Endodermal cell (in vitro differentiated cells): ENCODE measurements around the gene COP1. TPM values are rescaled to one million over a fixed set of nuclear protein-coding genes. Genes with fewer than 3 reads are reported as not detected.
"Not testable (repeated sequence)": the region's sequence is repeated elsewhere in the genome, so short reads cannot be mapped to it uniquely, and the experiment has no call there.

Experiments used
- DNase-seq: peaks from one replicate; pipeline ENCODE4 v3.0.0-alpha.2; 2017
- H3K27ac ChIP-seq: 2 replicates; pipeline ENCODE4 v1.5.1; 2013; ENCODE audit warnings: mild to moderate bottlenecking, low read depth, low read length, moderate library complexity
- H3K27me3 ChIP-seq: 2 replicates; pipeline ENCODE4 v1.6.1; 2013; ENCODE audit warnings: mild to moderate bottlenecking, low read length, moderate library complexity; ENCODE audit not compliant: insufficient read depth, control insufficient read depth, poor library complexity, severe bottlenecking
- H3K36me3 ChIP-seq: 2 replicates; pipeline ENCODE4 v1.7.0; 2013; ENCODE audit warnings: mild to moderate bottlenecking, low read length, moderate library complexity; ENCODE audit not compliant: control insufficient read depth, insufficient read depth
- H3K4me1 ChIP-seq: one replicate; pipeline ENCODE4 v1.7.0; 2013; ENCODE audit warnings: low read length; ENCODE audit not compliant: control insufficient read depth, insufficient read depth
- H3K4me3 ChIP-seq: 2 replicates; pipeline ENCODE4 v1.5.1; 2013; ENCODE audit warnings: mild to moderate bottlenecking, low read length, moderate library complexity
- H3K9ac ChIP-seq: 2 replicates; pipeline ENCODE4 v1.6.1; 2013; ENCODE audit warnings: mild to moderate bottlenecking, low read length, moderate library complexity; ENCODE audit not compliant: poor library complexity, severe bottlenecking; ENCODE audit errors: extremely low read depth
- H3K9me3 ChIP-seq: 2 replicates; pipeline ENCODE4 v1.6.1; 2013; ENCODE audit warnings: mild to moderate bottlenecking, low read length, moderate library complexity; ENCODE audit not compliant: control insufficient read depth
- H3K27ac Mint-ChIP-seq: 2 replicates; pipeline ENCODE4 v1.8.0; 2020; ENCODE audit warnings: mixed read lengths
- H3K27me3 Mint-ChIP-seq: 2 replicates; pipeline ENCODE4 v1.8.0; 2021; ENCODE audit warnings: mild to moderate bottlenecking, mixed read lengths; ENCODE audit not compliant: insufficient read depth
- H3K36me3 Mint-ChIP-seq: 2 replicates; pipeline ENCODE4 v1.8.0; 2020; ENCODE audit warnings: low read depth, mixed read lengths
- H3K4me1 Mint-ChIP-seq: 2 replicates; pipeline ENCODE4 v1.8.0; 2020; ENCODE audit warnings: mixed read lengths
- H3K4me3 Mint-ChIP-seq: 2 replicates; pipeline ENCODE4 v1.8.0; 2020; ENCODE audit warnings: mild to moderate bottlenecking, moderate library complexity, mixed read lengths
- H3K9me3 Mint-ChIP-seq: 2 replicates; pipeline ENCODE4 v1.8.0; 2020; ENCODE audit warnings: mild to moderate bottlenecking, mixed read lengths
- WGBS, 2 experiments: methylation state at CpG; one replicate each; pipeline versions ENCODE4 v1.1.5 to v1.1.7; 2013; ENCODE audit warnings: missing lambda C conversion rate in 2 of 2, mixed read lengths in 1 of 2; ENCODE audit not compliant: insufficient coverage in 1 of 2, insufficient read length in 1 of 2; 5-methylcytosine and 5-hydroxymethylcytosine counted together
- total RNA-seq, 2 donors: library from RNA; stranded (reverse); fragmentation: NEBNext Ultra II Directional in 1 of 2; extraction: Animal tissue kit (Norgen Biotek cat#: 25700) in 1 of 2; gene quantifications; 2 replicates in 1 of 2; 3 replicates in 1 of 2; pipeline ENCODE4 v1.2.1, GENCODE V29; 2021
- TF ChIP-seq, protein P1 (sequence below): fragments of 200-600 bp; sonication (generic); conservative IDR thresholded peaks from 2 replicates; pipeline ENCODE4 v1.5.0; 2021; ENCODE audit warnings: antibody characterized with exemption, mild to moderate bottlenecking

The COP1 gene
- total RNA-seq, 2 donors from 2014 or later: 70.1 to 70.6 TPM

DNA sequence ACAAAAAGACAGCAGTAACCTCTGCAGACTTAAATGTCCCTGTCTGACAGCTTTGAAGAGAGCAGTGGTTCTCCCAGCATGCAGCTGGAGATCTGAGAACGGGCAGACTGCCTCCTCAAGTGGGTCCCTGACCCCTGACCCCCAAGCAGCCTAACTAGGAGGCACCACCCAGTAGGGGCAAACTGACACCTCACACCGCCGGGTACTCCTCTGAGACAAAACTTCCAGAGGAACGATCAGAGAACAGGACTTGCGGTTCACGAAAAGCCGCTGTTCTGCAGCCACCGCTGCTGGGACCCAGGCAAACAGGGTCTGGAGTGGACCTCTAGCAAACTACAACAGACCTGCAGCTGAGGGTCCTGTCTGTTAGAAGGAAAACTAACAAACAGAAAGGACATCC, 214.3 kb downstream of the COP1 start:
- H3K27ac Mint-ChIP-seq, H3K9me3 ChIP-seq, H3K27ac ChIP-seq, H3K4me3 ChIP-seq, H3K27me3 Mint-ChIP-seq, H3K4me1 ChIP-seq, H3K27me3 ChIP-seq, H3K9ac ChIP-seq, H3K4me1 Mint-ChIP-seq, H3K4me3 Mint-ChIP-seq, DNase-seq: not testable (repeated sequence)
- whole genome bisulfite sequencing, 2 experiments: 84 to 93% methylated on average over 5 to 8 of the region's 8 CpGs
- peaks cover 30% of the 10 kb centered on the region for H3K9me3 Mint-ChIP-seq
- peaks cover 44% of the 10 kb centered on the region for H3K36me3 Mint-ChIP-seq
- peaks cover 33% of the 10 kb centered on the region for H3K36me3 ChIP-seq

DNA sequence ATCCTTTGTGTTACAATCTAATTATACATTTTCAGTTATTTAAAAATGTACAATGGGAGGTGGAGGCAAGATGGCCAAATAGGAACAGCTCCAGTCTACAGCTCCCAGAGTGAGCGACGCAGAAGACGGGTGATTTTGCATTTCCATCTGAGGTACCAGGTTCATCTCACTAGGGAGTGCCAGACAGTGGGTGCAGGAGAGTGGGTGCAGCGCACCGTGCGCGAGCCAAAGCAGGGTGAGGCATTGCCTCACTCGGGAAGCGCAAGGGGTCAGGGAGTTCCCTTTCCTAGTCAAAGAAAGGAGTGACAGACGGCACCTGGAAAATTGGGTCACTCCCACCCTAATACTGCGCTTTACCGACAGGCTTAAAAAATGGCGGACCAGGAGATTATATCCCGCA, 214.9 kb downstream of the COP1 start:
- H3K27ac Mint-ChIP-seq: not testable (repeated sequence)

DNA sequence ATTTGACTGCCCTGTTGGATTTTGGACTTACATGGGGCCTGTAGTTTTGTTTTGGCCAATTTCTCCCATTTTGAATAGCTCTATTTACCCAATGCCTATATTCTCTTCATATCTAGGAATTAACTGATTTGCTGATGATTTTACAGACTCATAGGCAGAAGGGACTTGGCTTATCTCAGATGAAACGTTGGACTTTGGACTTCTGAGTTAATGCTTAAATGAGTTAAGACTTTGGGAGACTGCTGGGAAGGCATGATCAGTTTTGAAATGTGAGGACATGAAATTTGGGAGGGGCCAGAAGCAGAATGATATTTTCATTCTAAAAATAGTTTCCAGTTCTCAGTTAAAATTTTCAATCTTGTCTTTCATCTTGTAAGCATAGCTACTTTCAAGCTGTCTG, 222.3 kb downstream of the COP1 start:
- Mint-ChIP-seq H3K9me3 (peaks cover 44% of the 10 kb centered on the region), H3K4me3 (no peak overlapping the region), H3K36me3 (peaks cover 76% of the 10 kb centered on the region), H3K27me3 (peaks cover 2% of the 10 kb centered on the region), H3K27ac (no peak overlapping the region), H3K4me1 (no peaks in the 10 kb centered on the region)
- no peak for DNase-seq
- WGBS, 2 experiments: 71 to 98% methylated on average over 1 of the region's 1 CpG
- TF ChIP-seq, protein P1, sequence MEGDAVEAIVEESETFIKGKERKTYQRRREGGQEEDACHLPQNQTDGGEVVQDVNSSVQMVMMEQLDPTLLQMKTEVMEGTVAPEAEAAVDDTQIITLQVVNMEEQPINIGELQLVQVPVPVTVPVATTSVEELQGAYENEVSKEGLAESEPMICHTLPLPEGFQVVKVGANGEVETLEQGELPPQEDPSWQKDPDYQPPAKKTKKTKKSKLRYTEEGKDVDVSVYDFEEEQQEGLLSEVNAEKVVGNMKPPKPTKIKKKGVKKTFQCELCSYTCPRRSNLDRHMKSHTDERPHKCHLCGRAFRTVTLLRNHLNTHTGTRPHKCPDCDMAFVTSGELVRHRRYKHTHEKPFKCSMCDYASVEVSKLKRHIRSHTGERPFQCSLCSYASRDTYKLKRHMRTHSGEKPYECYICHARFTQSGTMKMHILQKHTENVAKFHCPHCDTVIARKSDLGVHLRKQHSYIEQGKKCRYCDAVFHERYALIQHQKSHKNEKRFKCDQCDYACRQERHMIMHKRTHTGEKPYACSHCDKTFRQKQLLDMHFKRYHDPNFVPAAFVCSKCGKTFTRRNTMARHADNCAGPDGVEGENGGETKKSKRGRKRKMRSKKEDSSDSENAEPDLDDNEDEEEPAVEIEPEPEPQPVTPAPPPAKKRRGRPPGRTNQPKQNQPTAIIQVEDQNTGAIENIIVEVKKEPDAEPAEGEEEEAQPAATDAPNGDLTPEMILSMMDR: no peak
- no peak overlapping the region for H3K27ac ChIP-seq
- H3K4me1 ChIP-seq: no peaks in the 10 kb centered on the region
- no peaks in the 10 kb centered on the region for H3K27me3 ChIP-seq
- peaks cover 61% of the 10 kb centered on the region for H3K9me3 ChIP-seq
- no peak overlapping the region for H3K9ac ChIP-seq
- peaks cover 87% of the 10 kb centered on the region for H3K36me3 ChIP-seq
- peak overlapping the region; percentile 65 for H3K4me3 ChIP-seq

More for the DNA sequence above, 214.9 kb downstream of the COP1 start:
- not testable (repeated sequence) for H3K4me3 ChIP-seq, H3K4me3 Mint-ChIP-seq, H3K4me1 Mint-ChIP-seq, H3K27me3 Mint-ChIP-seq, H3K9ac ChIP-seq, H3K9me3 ChIP-seq, H3K27ac ChIP-seq, H3K4me1 ChIP-seq, H3K27me3 ChIP-seq, DNase-seq
- peaks cover 26% of the 10 kb centered on the region for H3K9me3 Mint-ChIP-seq
- H3K36me3 Mint-ChIP-seq: peaks cover 43% of the 10 kb centered on the region
- peaks cover 37% of the 10 kb centered on the region for H3K36me3 ChIP-seq
- 95 to 96% methylated on average over 13 to 14 of the region's 14 CpGs for WGBS, 2 experiments

DNA sequence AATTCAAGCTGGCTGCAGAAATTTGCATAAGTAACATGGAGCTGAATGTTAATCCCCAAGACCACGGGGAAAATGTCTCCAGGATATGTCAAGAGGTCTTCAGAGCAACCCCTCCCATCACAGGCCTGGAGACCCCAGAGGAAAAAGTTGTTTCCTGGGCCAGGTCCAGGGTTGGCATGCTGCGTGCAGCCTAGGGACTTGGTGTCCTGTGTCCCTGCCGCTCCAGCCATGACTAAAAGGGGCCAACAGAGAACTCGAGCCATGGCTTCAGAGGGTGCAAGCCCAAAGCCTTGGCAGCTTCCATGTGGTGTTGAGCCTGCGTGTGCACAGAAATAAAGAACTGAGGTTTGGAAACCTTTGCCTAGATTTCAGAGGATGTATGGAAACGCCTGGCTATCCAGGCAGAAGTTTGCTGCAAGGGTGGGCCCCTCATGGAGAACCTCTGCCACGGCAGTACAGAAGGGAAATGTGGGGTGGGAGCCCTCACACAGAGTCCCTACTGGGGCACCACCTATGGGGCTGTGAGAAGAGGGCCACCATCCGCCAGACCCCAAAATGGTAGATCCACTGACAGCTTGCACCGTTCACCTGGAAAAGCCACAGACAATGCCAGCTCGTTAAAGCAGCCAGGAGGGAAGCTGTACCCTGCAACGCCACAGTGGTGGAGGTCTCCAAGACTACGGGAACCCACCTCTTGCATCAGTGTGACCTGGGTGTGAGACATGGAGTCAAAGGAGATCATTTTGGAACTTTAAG, 222.9 kb downstream of the COP1 start:
- Histone ChIP-seq H3K27ac (no peak overlapping the region), H3K9me3 (peaks cover 61% of the 10 kb centered on the region), H3K9ac (no peak overlapping the region), H3K4me1 (no peaks in the 10 kb centered on the region), H3K4me3 (peak overlapping the region; percentile 65), H3K36me3 (peaks cover 84% of the 10 kb centered on the region), H3K27me3 (no peaks in the 10 kb centered on the region)
- Mint-ChIP-seq H3K27me3 (peaks cover 2% of the 10 kb centered on the region), H3K36me3 (peaks cover 75% of the 10 kb centered on the region), H3K4me3 (no peak overlapping the region), H3K27ac (no peak overlapping the region), H3K9me3 (peaks cover 44% of the 10 kb centered on the region), H3K4me1 (no peaks in the 10 kb centered on the region)
- TF ChIP-seq, protein P1: no peak
- no peak for DNase-seq
- WGBS, 2 experiments: 95 to 96% methylated on average over 9 to 12 of the region's 12 CpGs

DNA sequence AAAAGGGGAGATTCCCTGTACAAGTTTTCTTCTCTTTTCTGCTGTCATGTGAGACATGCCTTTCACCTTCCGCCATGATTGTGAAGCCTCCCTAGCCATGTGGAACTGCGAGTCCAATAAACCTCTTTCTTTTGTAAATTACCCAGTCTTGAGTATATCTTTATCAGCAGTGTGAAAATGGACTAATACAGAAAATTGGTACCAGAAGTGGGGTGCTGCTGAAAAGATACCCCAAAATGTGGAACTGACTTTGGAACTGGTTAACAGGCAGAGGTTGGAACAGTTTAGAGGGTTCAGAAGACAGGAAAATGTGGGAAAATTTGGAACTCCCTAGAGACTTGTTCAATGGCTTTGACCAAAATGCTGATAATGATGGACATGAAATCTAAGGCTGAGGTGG, 223.7 kb downstream of the COP1 start:
- Histone ChIP-seq H3K36me3 (peaks cover 75% of the 10 kb centered on the region), H3K9me3 (peaks cover 61% of the 10 kb centered on the region), H3K4me3 (peak overlapping the region; percentile 65)
- not testable (repeated sequence) for H3K27me3 Mint-ChIP-seq, H3K27me3 ChIP-seq, DNase-seq, H3K4me1 ChIP-seq, H3K9ac ChIP-seq, H3K4me1 Mint-ChIP-seq, H3K4me3 Mint-ChIP-seq, H3K27ac Mint-ChIP-seq, H3K27ac ChIP-seq
- peaks cover 68% of the 10 kb centered on the region for H3K36me3 Mint-ChIP-seq
- WGBS, 2 experiments: 80 to 98% methylated on average over 1 to 2 of the region's 2 CpGs
- peaks cover 44% of the 10 kb centered on the region for H3K9me3 Mint-ChIP-seq
